DMS153 (cell line): ENCODE measurements around the gene OXCT1.
A peak's percentile ranks its signal among the peaks of the same experiment; 100 is the strongest.
"Not testable (repeated sequence)": the region's sequence is repeated elsewhere in the genome, so short reads cannot be mapped to it uniquely, and the experiment has no call there.

ENCODE experiments used
- DNase-seq: peaks from one replicate; lab custom pipeline; 2025; lab: John Stamatoyannopoulos, UW

OXCT1 gene

GRCh38 chr5:41874512-41875060, 4.4 kb upstream of the OXCT1 start:
- no peak for DNase-seq

- no peak for DNase-seq
Measured at GRCh38 chr5:41871852-41872251, 1.6 kb upstream of the OXCT1 start.

- no peak for DNase-seq
Measured at GRCh38 chr5:41870627-41871048, 413 bp upstream of the OXCT1 start.

GRCh38 chr5:41869151-41869723, 988 bp downstream of the OXCT1 start:
- peak; percentile 5 for DNase-seq

GRCh38 chr5:41863871-41864486, 6.2 kb downstream of the OXCT1 start:
- DNase-seq = no peak

- no peak for DNase-seq
Measured at GRCh38 chr5:41858890-41859289, 11.3 kb downstream of the OXCT1 start.

- DNase-seq = no peak
Measured at GRCh38 chr5:41857989-41858388, 12.2 kb downstream of the OXCT1 start.

GRCh38 chr5:41856644-41857491, 13.4 kb downstream of the OXCT1 start:
- peak; percentile 68 for DNase-seq

- no peak for DNase-seq
Measured at GRCh38 chr5:41852293-41852692, 17.9 kb downstream of the OXCT1 start.

- no peak for DNase-seq
Measured at GRCh38 chr5:41851116-41851515, 19.1 kb downstream of the OXCT1 start.

- DNase-seq = no peak
Measured at GRCh38 chr5:41848983-41849382, 21.2 kb downstream of the OXCT1 start.

GRCh38 chr5:41845751-41846150, 24.5 kb downstream of the OXCT1 start:
- not testable (repeated sequence) for DNase-seq

- DNase-seq = no peak
Measured at GRCh38 chr5:41844502-41844901, 25.7 kb downstream of the OXCT1 start.

GRCh38 chr5:41843456-41844370, 26.5 kb downstream of the OXCT1 start:
- DNase-seq = peak; percentile 46

GRCh38 chr5:41842777-41843176, 27.4 kb downstream of the OXCT1 start:
- DNase-seq = no peak

GRCh38 chr5:41841325-41841724, 28.9 kb downstream of the OXCT1 start:
- no peak for DNase-seq

- no peak for DNase-seq
Measured at GRCh38 chr5:41840251-41840650, 30.0 kb downstream of the OXCT1 start.

- DNase-seq = no peak
Measured at GRCh38 chr5:41837793-41838192, 32.4 kb downstream of the OXCT1 start.

- DNase-seq = no peak
Measured at GRCh38 chr5:41835645-41836044, 34.6 kb downstream of the OXCT1 start.

- DNase-seq = no peak
Measured at GRCh38 chr5:41834506-41834905, 35.7 kb downstream of the OXCT1 start.

GRCh38 chr5:41832430-41832829, 37.8 kb downstream of the OXCT1 start:
- no peak for DNase-seq

- no peak for DNase-seq
Measured at GRCh38 chr5:41831155-41831554, 39.1 kb downstream of the OXCT1 start.
